GM19238 (cell line): ENCODE measurements around the gene SLC26A11.

Source experiments
- DNase-seq: peaks from one replicate; pipeline ENCODE4 v3.0.0; 2011; ENCODE audit warnings: low spot score; ENCODE audit not compliant: insufficient read length

Gene SLC26A11

DNA sequence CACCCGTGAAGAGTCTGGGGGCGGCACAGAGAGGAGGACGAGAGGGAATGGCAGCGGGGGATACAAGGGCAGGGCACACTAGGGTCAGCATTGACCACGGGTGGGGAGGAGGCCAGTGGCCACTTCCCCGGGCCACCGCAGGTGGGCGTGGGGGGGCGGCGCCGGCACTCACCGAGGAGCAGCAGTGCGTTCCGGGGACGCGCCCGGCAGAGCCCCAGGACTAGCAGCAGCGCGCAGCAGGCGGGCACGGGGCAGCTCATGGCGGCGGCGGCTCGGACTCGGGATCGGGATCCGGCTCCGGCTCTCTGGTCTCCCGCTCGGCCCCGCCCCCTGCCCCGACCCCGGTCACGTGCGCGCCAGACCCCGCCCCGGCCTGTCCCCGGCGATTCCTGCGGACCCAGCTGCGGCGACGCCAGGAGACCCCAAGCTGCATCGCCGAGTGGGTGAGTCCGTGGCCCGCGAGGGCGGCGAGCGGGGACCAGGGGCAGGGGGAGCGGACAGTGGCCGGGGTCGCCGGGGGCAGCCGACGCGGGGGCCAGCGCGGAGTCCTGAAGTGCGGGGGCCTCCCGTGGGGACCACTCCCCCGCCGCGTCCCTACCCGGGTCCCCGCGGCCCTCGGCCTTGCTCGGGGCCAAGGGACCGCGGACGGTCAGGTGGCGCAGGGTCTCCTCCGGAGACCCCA lies at the start of gene SLC26A11, which contains the start of gene SGSH:
TSS of gene SLC26A11 (plus strand) at position 374 of the 682 bp plus-strand sequence. CDS start 1,134 bp downstream, outside the sequence.
TSS of gene SGSH (minus strand) at position 280 of the 682 bp plus-strand sequence. CDS start at position 260, 20 bp downstream.
- DNase-seq, result peak; percentile 86

DNA sequence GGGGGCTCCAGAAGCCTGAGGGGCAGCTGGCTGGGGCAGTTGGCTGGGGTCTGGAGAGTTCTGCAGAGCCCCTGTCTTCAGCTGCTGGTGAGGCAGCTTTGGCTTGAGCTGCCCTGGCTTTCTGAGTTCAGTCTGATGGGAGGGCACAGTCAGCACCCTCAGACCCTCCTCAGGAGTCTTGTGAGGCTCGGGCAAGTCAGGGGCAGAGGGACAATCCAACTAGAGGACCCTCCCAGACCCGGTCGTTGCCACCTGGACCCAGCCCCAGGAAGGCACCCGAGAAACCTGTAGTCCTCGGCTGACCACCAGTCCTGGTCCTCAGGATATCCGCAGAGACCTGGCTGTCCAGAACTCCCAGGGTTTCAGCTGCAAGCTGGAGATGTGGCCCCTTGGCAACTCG lies 48.5 kb upstream of the SLC26A11 start:
- no peak for DNase-seq

DNA sequence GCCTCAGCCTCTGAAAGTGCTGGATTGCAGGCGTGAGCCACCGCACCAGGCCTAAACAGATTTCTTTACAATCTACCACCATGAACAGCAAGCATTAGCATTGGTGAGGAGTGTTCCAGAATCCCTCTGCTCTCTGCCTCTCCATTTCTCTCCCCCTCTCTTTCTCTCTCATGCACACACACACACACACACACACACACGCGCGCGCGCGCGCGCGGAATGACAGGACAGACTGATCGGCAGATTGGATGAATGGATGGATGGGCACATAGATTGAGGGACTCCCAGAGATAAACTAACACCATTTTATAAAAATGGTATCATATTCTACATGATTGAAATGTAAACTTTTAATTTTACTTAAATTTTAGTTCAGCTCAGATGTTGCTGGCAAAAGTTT lies 47.1 kb upstream of the SLC26A11 start:
- no peak for DNase-seq

DNA sequence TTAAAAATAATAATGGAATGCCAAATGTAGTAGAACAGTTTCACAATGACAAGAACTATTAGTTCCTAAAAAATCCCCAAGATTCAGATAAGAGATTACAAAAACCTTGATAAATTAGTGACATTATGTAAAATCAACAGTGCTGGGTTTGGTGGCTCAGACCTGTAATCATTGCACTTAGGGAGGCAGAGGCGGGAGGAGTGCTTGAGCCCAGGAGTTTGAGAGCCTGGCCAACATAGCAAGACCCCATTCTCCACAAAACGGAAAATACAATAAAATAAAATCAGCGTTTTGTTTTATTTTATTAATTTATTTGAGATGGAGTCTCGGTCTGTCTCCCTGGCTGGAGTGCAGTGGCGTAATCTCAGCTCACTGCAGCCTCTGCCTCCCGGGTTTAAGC lies 46.3 kb upstream of the SLC26A11 start:
- DNase-seq, result no peak

DNA sequence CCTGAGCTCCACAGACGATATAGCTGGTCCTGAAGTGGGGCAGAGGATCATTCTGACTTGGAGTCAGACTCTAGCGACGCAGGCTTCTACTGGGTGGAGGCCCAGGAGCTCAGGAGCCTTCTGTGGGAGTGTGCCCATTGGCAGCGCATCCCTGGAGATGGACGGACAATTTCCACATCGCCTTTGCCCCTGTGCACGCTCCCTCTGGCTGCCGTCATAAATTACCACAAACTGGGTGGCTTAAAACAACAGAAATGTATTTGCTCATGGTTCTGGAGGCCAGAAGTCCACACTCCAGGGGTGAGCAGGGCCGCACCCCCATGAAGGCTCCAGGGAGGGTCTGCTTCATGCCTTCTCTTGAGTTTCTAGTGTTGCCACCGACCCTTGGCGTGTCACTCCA lies 43.5 kb upstream of the SLC26A11 start:
- no peak for DNase-seq

DNA sequence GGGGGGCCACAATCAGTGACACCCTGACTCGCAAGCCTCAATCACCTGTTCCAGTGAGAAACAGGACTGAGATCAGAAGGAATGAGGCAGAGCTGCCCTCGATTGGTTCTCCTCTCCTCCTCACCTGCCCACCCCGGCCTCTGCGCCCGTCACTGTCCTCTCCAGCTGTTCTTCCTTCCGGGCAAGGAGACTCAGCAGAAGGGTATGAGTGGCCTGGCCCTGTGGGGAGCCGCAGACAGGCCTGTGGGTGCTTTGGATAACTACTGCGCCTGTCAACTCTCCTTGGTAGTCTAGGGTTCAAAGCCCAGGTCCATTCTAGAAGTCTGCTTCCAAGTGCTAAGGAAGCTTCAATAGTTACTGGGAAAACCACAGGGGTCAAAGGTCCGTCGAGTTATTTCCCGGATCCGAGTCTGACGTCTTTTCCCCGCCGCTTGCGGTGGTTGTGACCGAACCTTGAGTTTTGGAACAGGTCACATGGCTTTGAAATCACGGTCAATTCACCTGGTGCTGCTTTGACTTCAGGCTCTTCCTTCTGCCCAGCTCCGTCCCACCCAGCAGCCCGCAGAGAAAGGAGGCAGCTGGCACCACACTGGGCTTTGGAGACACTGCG lies 42.1 kb upstream of the SLC26A11 start:
- DNase-seq, result no peak

DNA sequence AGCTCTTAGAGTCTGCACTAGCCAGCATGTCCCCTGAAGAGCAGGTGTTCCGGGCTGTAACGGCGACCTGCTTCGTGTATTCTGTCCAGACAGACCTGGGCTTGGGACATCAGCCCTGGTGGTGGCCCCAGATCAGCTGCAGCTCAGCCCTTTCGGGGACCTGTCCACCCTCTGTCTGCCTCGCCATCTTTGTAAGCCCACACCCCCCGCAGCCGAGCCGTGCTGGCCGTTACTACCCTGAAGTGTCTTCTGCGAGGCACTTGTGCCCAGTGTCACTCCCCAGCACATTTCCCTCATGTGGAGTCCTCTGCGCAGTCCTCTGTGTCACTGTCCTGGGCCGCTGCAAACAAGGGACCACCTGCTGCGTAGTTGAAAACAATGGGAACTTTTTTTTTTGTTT lies 40.0 kb upstream of the SLC26A11 start:
- no peak for DNase-seq

DNA sequence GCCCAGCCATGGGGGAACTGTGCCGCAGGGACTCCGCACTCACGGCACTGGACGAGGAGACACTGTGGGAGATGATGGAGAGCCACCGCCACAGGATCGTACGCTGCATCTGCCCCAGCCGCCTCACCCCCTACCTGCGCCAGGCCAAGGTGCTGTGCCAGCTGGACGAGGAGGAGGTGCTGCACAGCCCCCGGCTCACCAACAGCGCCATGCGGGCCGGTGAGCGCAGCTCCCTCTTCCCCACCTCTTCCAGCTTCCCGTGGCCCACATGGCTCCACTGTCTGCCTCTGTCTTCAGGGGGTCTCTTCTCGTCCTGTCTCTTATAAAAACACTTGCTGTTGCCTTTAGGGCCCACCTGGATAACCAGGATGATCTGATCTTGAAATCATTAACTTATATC lies 38.8 kb upstream of the SLC26A11 start:
- no peak for DNase-seq

DNA sequence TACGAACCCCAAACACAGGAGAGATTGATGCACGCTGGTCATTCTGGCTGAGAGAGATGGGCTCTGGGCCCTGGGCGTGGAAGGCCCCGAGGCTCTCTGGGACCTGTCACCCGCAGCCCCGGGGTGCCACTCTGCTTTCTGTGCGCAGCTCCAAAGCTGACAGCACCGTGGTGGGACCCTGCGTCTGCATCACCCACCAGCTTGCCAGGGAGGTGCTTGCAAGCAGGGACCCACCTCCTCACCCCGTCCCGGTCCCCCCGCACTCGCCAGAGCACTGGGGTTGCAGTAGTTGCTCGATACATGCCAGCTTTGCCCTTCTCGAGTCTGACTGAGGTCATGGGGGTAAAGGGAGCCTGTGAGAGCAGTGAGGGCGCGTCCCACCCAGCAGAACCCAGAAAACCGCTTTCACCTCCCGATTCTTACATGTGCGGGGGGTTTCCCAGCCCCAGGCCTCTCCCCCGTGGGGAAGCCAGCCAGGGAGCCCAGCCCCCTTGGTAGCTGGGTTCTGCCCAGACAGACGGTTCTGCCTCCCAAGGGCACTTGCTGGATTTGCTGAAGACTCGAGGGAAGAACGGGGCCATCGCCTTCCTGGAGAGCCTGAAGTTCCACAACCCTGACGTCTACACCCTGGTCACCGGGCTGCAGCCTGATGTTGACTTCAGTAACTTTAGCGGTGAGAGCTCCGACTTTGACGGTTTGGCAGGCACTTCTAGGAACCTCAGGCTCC lies 37.9 kb upstream of the SLC26A11 start:
- DNase-seq, result no peak

DNA sequence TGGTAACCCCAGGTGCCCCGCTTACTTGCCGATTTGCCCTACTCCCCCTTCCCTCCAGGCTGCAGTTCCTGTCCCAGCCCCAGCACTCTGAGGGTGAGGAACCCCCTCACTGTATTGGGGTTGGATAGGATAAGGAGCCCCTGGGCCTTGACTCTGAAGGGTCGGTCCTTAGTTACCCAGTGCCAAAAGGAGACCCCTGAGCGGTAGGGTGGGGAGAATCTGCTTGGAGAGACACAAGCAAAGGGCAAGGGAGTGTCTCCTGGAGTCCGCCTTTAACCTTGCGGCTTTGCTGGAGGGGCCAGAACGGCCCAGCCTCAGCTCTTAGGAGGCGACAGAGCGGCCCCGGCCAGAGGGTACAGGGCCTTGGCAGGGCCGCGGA lies 37.4 kb upstream of the SLC26A11 start:
- DNase-seq, result no peak

DNA sequence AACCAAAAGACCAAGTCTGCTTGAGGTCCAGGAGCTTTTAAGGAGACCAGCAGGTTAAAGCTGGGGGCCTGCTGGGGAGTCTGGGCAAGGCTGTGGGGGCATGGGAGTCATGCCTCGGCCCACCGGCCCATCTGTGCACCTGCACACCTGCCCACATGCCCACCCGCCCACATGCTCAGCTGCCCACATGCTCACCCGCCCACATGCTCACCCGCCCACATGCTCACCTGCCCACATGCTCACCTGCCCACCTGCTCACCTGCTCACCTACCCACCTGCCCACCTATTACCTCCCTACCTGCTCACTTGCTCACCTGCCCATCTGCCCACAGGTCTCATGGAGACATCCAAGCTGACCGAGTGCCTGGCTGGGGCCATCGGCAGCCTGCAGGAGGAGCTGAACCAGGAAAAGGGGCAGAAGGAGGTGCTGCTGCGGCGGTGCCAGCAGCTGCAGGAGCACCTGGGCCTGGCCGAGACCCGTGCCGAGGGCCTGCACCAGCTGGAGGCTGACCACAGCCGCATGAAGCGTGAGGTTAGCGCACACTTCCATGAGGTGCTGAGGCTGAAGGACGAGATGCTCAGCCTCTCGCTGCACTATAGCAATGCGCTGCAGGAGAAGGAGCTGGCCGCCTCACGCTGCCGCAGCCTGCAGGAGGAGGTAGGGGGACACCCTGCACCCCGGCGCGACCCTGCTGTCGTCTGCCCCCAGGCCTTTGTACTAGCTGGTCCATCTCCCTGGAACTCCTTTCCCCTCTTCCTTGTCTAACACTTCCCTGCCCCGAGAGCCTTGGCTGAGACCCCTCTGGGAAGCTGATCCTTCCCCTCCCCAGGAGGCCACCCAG lies 36.4 kb upstream of the SLC26A11 start:
- DNase-seq, result no peak

DNA sequence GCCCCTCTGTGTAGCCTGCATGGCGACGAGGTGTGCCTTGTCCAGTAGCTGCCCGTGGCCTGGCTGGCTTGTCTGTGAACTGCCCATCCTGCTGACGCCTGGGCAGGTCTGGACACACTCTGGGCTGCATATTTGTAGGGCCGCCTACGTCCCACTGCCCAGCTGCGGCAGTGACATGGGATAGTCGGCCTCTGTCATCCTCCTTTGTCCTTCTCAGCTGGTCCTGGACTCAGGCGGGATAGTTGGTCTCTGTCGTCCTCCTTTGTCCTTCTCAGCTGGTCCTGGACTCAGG lies 35.9 kb upstream of the SLC26A11 start:
- DNase-seq, result no peak

DNA sequence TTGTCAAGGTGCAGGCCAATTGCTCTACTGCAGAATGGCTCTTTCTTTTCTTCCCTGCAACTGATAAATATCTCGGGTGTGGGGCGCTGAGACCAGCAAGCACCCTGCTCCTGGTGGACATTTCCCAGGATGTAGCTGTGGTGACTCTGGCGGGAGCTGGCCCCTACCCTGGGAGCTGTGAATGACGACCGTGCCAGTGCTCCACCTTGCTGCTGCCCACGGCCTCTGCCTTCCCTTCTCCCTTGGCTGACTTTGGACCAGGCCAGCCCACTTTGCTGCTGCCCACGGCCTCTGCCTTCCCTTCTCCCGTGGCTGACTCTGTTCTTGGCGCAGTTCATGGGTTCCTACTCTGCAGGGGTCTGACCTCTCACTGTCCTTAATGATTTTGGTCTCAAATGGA lies 34.3 kb upstream of the SLC26A11 start:
- no peak for DNase-seq

DNA sequence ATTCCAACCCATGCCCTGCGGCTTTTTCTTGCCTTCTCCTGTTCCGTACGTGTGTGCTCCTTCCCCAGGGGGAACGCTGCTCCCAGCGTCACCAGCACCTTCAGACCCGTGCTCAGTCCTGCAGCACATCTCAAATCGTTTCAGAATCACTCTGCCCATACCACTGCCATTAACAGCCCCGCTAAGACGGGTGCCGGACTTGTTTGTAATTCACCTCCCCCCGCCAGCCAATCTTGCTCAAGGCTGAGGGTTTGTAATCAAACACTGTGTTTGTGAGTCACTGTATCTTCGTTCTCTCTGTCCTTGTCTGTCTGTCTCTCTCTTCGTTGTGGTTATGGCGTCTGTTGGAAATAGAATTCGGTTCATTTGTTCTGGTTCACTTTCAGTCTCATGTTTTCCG lies 33.1 kb upstream of the SLC26A11 start:
- no peak for DNase-seq

DNA sequence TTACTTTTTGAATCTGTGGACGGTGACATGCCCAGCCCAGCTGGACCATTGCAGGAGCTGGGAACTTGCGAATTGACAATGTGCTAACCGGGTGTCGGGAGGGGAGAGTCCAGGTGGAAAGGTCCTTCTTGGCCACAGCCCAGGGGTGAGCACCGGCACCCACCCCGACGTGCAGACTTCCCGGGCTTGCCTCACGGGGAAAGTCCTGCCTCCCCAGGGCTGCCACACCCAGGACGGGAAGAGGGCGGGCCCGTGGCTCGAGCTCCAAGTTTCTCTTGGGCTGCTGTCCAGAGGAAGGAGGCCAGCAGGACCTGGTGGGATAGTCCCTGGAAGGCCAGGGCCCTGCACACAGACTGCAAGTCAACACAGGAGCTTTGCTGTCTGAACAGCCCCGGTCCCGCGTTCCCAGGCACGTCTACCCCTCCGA lies 32.7 kb upstream of the SLC26A11 start:
- DNase-seq, result no peak

DNA sequence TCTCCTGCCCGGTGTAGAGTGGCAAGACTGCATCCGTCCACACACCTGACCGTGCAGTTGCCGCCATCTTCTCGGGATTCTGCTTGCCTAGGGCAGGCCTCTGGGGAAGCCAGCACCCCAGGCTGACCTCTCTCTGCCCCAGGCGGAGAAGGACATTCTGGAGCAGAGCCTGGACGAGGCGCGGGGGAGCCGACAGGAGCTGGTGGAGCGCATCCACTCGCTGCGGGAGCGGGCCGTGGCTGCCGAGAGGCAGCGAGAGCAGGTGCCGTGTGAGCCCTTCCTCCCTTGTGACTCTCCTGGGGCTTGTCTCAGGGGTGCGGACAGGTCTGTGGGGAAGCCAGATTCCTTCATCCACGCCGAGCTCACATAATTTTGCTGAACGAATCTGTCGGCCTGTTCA lies 30.6 kb upstream of the SLC26A11 start:
- DNase-seq, result no peak

DNA sequence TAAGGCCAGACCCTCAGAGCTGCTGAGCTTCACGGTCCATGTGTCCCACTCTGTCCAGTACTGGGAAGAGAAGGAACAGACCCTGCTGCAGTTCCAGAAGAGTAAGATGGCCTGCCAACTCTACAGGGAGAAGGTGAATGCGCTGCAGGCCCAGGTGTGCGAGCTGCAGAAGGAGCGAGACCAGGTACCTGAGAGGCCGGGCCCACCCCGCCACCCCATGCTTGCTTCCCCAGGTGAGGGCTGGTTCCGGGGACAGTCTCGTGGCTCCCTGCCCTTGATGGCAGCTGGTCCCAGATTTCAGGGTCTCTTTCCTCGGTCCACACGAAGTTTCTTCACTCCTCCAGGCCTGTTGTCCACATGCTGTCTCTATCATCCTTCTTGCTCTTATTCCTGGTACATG lies 29.5 kb upstream of the SLC26A11 start:
- no peak for DNase-seq

DNA sequence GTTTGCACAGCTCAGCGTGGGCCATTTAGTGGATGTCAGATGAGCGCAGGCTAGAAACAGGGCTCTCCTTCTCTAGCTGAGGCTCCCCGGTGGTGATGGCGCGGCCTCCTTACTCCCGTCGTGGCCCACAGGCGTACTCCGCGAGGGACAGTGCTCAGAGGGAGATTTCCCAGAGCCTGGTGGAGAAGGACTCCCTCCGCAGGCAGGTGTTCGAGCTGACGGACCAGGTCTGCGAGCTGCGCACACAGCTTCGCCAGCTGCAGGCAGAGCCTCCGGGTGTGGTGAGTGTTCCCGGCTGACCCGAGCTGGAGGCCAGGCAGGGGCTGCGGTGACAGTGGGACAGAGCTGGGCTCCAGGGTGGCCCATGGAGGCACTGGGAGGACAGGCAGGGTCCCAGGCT lies 29.0 kb upstream of the SLC26A11 start:
- DNase-seq, result no peak

DNA sequence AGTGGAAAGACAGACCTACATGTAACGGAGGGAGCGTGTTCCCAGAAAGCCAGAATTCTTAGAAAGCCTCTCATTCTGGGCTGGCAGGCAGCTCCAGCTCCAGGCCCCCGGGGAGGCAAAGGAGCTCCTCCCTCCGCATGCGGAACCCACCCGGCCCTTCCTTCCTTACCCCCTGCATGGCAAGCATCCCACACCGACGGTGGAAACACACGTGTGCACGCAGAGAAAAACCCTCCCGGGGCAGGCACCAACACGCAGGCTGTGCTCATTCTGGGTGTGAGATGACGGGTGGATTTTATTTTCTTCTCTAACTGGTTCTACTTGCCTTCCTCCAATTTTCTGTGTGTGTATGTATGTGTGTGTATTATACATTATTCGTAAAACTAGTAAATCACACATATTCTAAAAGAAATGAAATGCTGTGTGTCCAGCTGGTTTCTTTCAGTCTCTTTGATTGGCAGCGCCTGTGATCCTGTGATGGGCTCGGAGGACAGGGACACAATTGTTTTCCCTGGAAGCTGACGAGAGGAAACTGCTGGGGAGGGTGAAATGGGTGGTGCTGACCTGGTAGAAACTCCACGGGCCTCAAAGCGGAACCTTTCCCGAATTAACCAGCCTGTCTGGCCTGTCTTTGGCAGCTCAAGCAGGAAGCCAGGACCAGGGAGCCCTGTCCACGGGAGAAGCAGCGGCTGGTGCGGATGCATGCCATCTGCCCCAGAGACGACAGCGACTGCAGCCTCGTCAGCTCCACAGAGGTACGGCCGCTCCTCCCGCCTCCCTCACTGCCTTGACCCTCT lies 28.2 kb upstream of the SLC26A11 start:
- no peak for DNase-seq

DNA sequence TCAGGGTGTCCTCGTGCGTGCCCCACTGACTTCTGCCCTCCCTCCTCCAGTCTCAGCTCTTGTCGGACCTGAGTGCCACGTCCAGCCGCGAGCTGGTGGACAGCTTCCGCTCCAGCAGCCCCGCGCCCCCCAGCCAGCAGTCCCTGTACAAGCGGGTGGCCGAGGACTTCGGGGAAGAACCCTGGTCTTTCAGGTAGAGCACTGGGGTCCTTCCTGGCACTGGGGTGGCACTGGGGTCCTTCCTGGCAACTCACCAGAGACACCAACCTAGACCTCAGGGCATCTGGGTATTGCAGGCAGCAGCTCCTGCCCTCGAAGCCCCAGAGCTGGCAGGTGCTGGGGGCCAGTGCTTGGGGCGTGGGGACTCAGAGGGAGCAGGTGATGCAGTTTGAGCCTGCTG lies 25.1 kb upstream of the SLC26A11 start:
- DNase-seq, result no peak
